A673 (cell line): ENCODE measurements around the gene TCF12. TPM values are rescaled to one million over a fixed set of nuclear protein-coding genes. Genes with fewer than 3 reads are reported as not detected.

Source experiments
- BruUV-seq: library from RNA; stranded (reverse); fragments of 400-500 nt; replicated peaks from 2 replicates; lab custom pipeline; 2021; lab: Mats Ljungman, UMichigan
- CTCF ChIA-PET: fragments of 300-600 bp; sonication (Branson Sonifier 250); formaldehyde crosslinking; loops from one replicate; lab custom pipeline; 2022; ENCODE audit warnings: antibody characterized with exemption; lab: Charles Lee
- POLR2A ChIA-PET: fragments of 300-600 bp; sonication (Branson Sonifier 250); formaldehyde crosslinking; loops from one replicate; lab custom pipeline; 2022; ENCODE audit warnings: antibody characterized with exemption; ENCODE audit not compliant: low non-redundant PET; lab: Charles Lee
- DNase-seq: peaks from one replicate; pipeline ENCODE4 v3.0.0-alpha.2; 2015; ENCODE audit warnings: low spot score
- H3K27ac ChIP-seq: fragments of 200-600 bp; sonication (generic); 2 replicates; pipeline ENCODE4 v1.5.1; 2016; ENCODE audit warnings: mixed run types, low read depth, mild to moderate bottlenecking, mixed read lengths, antibody characterized with exemption, low read length; ENCODE audit not compliant: poor library complexity, severe bottlenecking
- H3K27me3 ChIP-seq: fragments of 200-600 bp; sonication (generic); replicated peaks from 2 replicates; pipeline ENCODE4 v1.6.1; 2017; ENCODE audit warnings: mixed run types, low read depth, mild to moderate bottlenecking, mixed read lengths, antibody characterized with exemption, low read length; ENCODE audit not compliant: insufficient read depth, poor library complexity
- H3K36me3 ChIP-seq: fragments of 200-600 bp; sonication (generic); 2 replicates; pipeline ENCODE4 v1.6.1; 2016; ENCODE audit warnings: mixed run types, mild to moderate bottlenecking, mixed read lengths, antibody characterized with exemption, low read length; ENCODE audit not compliant: insufficient read depth, poor library complexity, severe bottlenecking
- H3K4me1 ChIP-seq: fragments of 200-600 bp; sonication (generic); 2 replicates; pipeline ENCODE4 v1.6.1; 2017; ENCODE audit warnings: mixed run types, mild to moderate bottlenecking, mixed read lengths, antibody characterized with exemption, low read length; ENCODE audit not compliant: insufficient read depth, poor library complexity, severe bottlenecking
- H3K4me3 ChIP-seq: fragments of 200-600 bp; sonication (generic); 2 replicates; pipeline ENCODE4 v1.5.1; 2016; ENCODE audit warnings: low read depth, mixed run types, mild to moderate bottlenecking, mixed read lengths, low read length; ENCODE audit not compliant: poor library complexity, severe bottlenecking
- H3K9me3 ChIP-seq: fragments of 200-600 bp; sonication (generic); 2 replicates; pipeline ENCODE4 v1.6.1; 2016; ENCODE audit warnings: mixed run types, low read depth, mild to moderate bottlenecking, mixed read lengths, antibody characterized with exemption, low read length; ENCODE audit not compliant: poor library complexity, severe bottlenecking
- EZH2 ChIP-seq: fragments of 200-600 bp; sonication (generic); IDR thresholded peaks from 2 replicates; pipeline ENCODE4 v1.6.1; 2017; ENCODE audit warnings: borderline replicate concordance, low read depth, mild to moderate bottlenecking, mixed read lengths, antibody characterized with exemption, low read length; ENCODE audit not compliant: poor library complexity, severe bottlenecking
- intact Hi-C: fragments of 100-400 bp; cut with micrococcal nuclease; formaldehyde crosslinking; loops from one replicate; pipeline ENCODE4 v1.10.0; 2022; ENCODE audit not compliant: unreplicated experiment
- total RNA-seq: library from RNA; stranded (reverse); gene quantifications from 2 replicates; pipeline ENCODE4 v1.2.3, GENCODE V29; 2021
- TF ChIP-seq, protein P1 (sequence below): fragments of 300-800, 200-600 bp; sonication (generic); conservative IDR thresholded peaks from 2 replicates; pipeline ENCODE4 v1.5.1; 2017; ENCODE audit warnings: low read depth, mild to moderate bottlenecking, antibody characterized with exemption, low read length, moderate library complexity, mixed read lengths

Gene TCF12
- total RNA-seq, 1 experiment from 2014 or later = 351 TPM

DNA sequence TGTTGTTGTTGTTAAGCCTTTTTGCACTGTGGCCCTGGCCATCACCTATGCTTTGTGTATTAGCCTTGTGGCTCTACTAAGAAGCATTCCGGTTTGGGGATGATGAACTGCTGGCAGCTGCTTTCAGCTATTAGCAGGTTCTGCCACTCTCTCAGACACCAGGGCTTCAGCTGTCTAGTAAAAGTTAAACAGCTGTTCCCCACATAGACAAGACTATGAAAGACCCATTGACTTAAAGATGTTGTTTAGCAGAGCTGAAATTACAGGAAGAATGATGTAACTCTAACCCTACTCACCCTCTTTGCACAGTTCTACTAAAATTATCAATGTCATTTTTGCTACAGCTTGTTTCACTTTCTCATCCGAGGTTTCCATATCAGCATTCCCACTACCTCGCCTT, 326.7 kb downstream of the TCF12 start:
- Histone ChIP-seq H3K27me3 (no peaks in the 10 kb centered on the region), H3K9me3 (no peaks in the 10 kb centered on the region), H3K36me3 (peaks cover 84% of the 10 kb centered on the region), H3K4me3 (no peak overlapping the region), H3K4me1 (peaks cover 19% of the 10 kb centered on the region), H3K27ac (peak overlapping the region; percentile 20)
- no TSS peak for BruUV-seq
- TF ChIP-seq, protein P1, sequence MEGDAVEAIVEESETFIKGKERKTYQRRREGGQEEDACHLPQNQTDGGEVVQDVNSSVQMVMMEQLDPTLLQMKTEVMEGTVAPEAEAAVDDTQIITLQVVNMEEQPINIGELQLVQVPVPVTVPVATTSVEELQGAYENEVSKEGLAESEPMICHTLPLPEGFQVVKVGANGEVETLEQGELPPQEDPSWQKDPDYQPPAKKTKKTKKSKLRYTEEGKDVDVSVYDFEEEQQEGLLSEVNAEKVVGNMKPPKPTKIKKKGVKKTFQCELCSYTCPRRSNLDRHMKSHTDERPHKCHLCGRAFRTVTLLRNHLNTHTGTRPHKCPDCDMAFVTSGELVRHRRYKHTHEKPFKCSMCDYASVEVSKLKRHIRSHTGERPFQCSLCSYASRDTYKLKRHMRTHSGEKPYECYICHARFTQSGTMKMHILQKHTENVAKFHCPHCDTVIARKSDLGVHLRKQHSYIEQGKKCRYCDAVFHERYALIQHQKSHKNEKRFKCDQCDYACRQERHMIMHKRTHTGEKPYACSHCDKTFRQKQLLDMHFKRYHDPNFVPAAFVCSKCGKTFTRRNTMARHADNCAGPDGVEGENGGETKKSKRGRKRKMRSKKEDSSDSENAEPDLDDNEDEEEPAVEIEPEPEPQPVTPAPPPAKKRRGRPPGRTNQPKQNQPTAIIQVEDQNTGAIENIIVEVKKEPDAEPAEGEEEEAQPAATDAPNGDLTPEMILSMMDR = no peak
- intact Hi-C loops = no loop called here
- ChIA-PET POLR2A (no interaction called here), CTCF (no interaction called here)
- peak; percentile 57 for DNase-seq

DNA sequence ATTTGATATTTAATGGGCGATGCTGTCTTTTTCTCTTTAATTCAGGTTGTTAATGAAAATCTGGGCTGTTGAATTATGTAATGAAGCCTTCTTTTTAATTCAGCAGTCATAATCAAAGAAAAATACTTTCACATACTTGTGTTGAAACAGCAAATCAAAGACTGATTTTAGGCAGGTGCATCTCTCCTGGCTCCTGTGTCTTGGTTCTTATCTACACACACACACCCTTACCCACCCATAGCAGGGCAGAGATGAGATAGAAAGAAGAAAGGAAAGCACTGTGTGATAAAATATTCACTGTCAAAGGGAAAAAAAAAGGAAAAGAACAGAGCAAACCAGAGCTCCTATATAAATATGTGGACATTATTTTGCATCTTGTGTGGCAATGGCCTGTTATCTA, 327.3 kb downstream of the TCF12 start:
- ChIA-PET POLR2A (no interaction called here), CTCF (no interaction called here)
- Histone ChIP-seq H3K9me3 (no peaks in the 10 kb centered on the region), H3K27ac (peak overlapping the region; percentile 20), H3K27me3 (no peaks in the 10 kb centered on the region), H3K36me3 (peaks cover 84% of the 10 kb centered on the region), H3K4me3 (no peak overlapping the region), H3K4me1 (peaks cover 19% of the 10 kb centered on the region)
- no peak for TF ChIP-seq EZH2
- no peak for DNase-seq
- no TSS peak for BruUV-seq
- intact Hi-C loops = no loop called here

GRCh38 chr15:57248074-57248473, 329.6 kb downstream of the TCF12 start:
- intact Hi-C loops = no loop called here
- POLR2A ChIA-PET = no interaction called here
- BruUV-seq = no TSS peak
- no peak for DNase-seq
- Histone ChIP-seq H3K36me3 (peaks cover 87% of the 10 kb centered on the region), H3K9me3 (no peaks in the 10 kb centered on the region), H3K27ac (no peak overlapping the region), H3K4me1 (peaks cover 35% of the 10 kb centered on the region), H3K27me3 (no peaks in the 10 kb centered on the region), H3K4me3 (no peak overlapping the region)
- TF ChIP-seq, protein P1 = no peak
- TF ChIP-seq EZH2 = no peak
- CTCF ChIA-PET = no interaction called here

- intact Hi-C loops = no loop called here
- POLR2A ChIA-PET = no interaction called here
- no peaks in the 10 kb centered on the region for H3K27me3 ChIP-seq
- no peak overlapping the region for H3K4me3 ChIP-seq
- no TSS peak for BruUV-seq
- no peak for DNase-seq
- peaks cover 86% of the 10 kb centered on the region for H3K36me3 ChIP-seq
- peaks cover 31% of the 10 kb centered on the region for H3K4me1 ChIP-seq
- CTCF ChIA-PET = no interaction called here
- no peaks in the 10 kb centered on the region for H3K9me3 ChIP-seq
- TF ChIP-seq, protein P1 = no peak
- TF ChIP-seq EZH2 = no peak
- H3K27ac ChIP-seq = peak overlapping the region; percentile 43
These were observed 332.9 kb downstream of the TCF12 start for GRCh38 chr15:57251308-57251707.
